ENCODE data around the gene POLE. TPM values are rescaled to one million over a fixed set of nuclear protein-coding genes. Genes with fewer than 3 reads are reported as not detected.

Gene POLE
- total RNA-seq, 1 donor: 37.4 TPM

GRCh38 chr12:132581348-132582057 is 105.6 kb downstream of the POLE start:
- no peak for TF ChIP-seq CTCF (IDR thresholded peaks at IDR 0.05; ENCODE audit: insufficient read depth, low read length)
- no peak for DNase-seq (ENCODE audit: low read depth)

GRCh38 chr12:132580701-132581292 is 106.3 kb downstream of the POLE start:
- TF ChIP-seq CTCF (IDR thresholded peaks at IDR 0.05; ENCODE audit: insufficient read depth, low read length): no peak
- no peak for DNase-seq (ENCODE audit: low read depth)

More at GRCh38 chr12:132581348-132582057, 105.6 kb downstream of the POLE start:
- no peak overlapping the region for H3K4me3 ChIP-seq (ENCODE audit: low read depth, low read length)

GRCh38 chr12:132579744-132580143 is 107.4 kb downstream of the POLE start:
- TF ChIP-seq CTCF (IDR thresholded peaks at IDR 0.05; ENCODE audit: insufficient read depth, low read length): no peak
- H3K4me3 ChIP-seq (ENCODE audit: low read depth, low read length): no peak overlapping the region
- peak; percentile 31 for DNase-seq (ENCODE audit: low read depth)

More at GRCh38 chr12:132580701-132581292, 106.3 kb downstream of the POLE start:
- H3K4me3 ChIP-seq (ENCODE audit: low read depth, low read length): no peak overlapping the region

GRCh38 chr12:132578826-132579225 is 108.3 kb downstream of the POLE start:
- H3K4me3 ChIP-seq (ENCODE audit: low read depth, low read length): no peak overlapping the region
- no peak for TF ChIP-seq CTCF (IDR thresholded peaks at IDR 0.05; ENCODE audit: insufficient read depth, low read length)
- DNase-seq (ENCODE audit: low read depth): no peak

GRCh38 chr12:132578118-132578517 is 109.0 kb downstream of the POLE start:
- no peak for DNase-seq (ENCODE audit: low read depth)
- H3K4me3 ChIP-seq (ENCODE audit: low read depth, low read length): no peak overlapping the region
- no peak for TF ChIP-seq CTCF (IDR thresholded peaks at IDR 0.05; ENCODE audit: insufficient read depth, low read length)

GRCh38 chr12:132577191-132577920 is 109.8 kb downstream of the POLE start:
- TF ChIP-seq CTCF (IDR thresholded peaks at IDR 0.05; ENCODE audit: insufficient read depth, low read length): no peak
- DNase-seq (ENCODE audit: low read depth): no peak
- H3K4me3 ChIP-seq (ENCODE audit: low read depth, low read length): no peak overlapping the region

Measured in fibroblast of the aortic adventitia (primary cell).